ENCODE results near the gene TRAPPC11.

DNA sequence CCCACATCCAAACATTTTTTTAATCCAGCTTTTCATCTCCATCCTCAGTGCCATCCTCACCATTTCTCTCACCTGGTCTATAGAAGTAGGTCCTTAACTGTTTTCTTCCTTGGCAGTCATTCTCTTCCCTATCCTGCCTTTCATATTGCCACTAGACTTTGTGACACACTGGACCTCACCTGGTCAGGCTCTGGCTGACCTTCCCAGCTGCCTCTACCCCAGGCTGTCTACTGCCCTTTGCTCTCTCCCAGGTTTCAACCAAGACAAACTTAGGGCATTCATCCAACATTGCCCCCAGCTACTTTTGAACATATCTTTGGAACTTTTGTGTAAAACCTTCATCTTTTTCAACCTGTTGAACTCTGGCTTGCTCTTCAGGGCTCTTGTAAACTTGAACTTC, 39.8 kb downstream of the TRAPPC11 start:
- TF ChIP-seq, protein P1, sequence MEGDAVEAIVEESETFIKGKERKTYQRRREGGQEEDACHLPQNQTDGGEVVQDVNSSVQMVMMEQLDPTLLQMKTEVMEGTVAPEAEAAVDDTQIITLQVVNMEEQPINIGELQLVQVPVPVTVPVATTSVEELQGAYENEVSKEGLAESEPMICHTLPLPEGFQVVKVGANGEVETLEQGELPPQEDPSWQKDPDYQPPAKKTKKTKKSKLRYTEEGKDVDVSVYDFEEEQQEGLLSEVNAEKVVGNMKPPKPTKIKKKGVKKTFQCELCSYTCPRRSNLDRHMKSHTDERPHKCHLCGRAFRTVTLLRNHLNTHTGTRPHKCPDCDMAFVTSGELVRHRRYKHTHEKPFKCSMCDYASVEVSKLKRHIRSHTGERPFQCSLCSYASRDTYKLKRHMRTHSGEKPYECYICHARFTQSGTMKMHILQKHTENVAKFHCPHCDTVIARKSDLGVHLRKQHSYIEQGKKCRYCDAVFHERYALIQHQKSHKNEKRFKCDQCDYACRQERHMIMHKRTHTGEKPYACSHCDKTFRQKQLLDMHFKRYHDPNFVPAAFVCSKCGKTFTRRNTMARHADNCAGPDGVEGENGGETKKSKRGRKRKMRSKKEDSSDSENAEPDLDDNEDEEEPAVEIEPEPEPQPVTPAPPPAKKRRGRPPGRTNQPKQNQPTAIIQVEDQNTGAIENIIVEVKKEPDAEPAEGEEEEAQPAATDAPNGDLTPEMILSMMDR (IDR thresholded peaks at IDR 0.05) = no peak
- no peak for TF ChIP-seq POLR2A (IDR thresholded peaks at IDR 0.05)
- no peak for TF ChIP-seq EP300 (IDR thresholded peaks at IDR 0.05)
- no peak for TF ChIP-seq POLR2AphosphoS5 (IDR thresholded peaks at IDR 0.05)
